ENCODE measurements around the gene S100A3.
"Not testable (repeated sequence)": the region's sequence is repeated elsewhere in the genome, so short reads cannot be mapped to it uniquely, and the experiment has no call there.

Gene S100A3

DNA sequence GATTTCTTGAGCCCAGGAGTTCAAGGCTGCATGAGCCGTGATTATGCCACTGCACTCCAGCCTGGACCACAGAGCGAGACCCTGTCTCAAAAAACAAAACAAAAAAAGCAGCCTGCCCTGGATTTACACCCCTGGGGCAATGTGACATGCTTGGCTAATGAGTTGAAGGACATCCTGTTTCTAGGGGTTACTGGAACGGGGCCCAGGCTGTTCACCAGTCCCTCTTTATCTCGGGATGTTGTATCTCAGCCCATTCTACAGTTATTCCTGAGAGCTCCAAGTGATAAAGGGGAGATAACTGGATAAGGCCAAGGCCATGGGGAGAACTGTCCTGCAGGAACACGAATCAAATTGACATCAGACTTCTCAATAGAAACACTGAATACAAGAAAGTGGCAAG is 38.3 kb upstream of the S100A3 start:
- no peak for DNase-seq (ENCODE audit: low read depth)
- TF ChIP-seq, protein P1, sequence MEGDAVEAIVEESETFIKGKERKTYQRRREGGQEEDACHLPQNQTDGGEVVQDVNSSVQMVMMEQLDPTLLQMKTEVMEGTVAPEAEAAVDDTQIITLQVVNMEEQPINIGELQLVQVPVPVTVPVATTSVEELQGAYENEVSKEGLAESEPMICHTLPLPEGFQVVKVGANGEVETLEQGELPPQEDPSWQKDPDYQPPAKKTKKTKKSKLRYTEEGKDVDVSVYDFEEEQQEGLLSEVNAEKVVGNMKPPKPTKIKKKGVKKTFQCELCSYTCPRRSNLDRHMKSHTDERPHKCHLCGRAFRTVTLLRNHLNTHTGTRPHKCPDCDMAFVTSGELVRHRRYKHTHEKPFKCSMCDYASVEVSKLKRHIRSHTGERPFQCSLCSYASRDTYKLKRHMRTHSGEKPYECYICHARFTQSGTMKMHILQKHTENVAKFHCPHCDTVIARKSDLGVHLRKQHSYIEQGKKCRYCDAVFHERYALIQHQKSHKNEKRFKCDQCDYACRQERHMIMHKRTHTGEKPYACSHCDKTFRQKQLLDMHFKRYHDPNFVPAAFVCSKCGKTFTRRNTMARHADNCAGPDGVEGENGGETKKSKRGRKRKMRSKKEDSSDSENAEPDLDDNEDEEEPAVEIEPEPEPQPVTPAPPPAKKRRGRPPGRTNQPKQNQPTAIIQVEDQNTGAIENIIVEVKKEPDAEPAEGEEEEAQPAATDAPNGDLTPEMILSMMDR (conservative IDR thresholded peaks at IDR 0.05; ENCODE audit: control insufficient read depth, insufficient read depth, low read depth, low read length): no peak
- no peak overlapping the region for H3K4me3 ChIP-seq (ENCODE audit: control insufficient read depth, low read depth, low read length)

DNA sequence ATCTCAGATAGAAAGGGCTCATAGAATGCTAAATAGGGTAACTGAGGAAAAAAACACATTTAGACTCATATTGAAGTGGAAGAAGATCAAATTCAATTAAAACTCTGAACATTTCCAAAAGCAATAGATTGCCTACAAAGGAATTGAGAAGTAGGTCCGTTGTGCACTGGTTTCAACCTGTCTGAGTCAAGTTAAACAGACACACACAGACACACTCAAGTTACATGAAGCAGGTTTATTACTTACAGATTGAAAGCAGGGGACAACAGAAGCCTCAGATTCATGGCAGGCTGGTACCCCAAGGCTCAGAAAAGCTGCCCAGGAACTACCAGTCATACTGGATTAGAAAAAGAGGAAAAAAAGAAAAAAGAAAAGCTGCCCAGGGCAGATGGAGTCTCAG is 37.3 kb upstream of the S100A3 start:
- TF ChIP-seq, protein P1 (conservative IDR thresholded peaks at IDR 0.05; ENCODE audit: control insufficient read depth, insufficient read depth, low read depth, low read length): no peak
- no peak for DNase-seq (ENCODE audit: low read depth)
- H3K4me3 ChIP-seq (ENCODE audit: control insufficient read depth, low read depth, low read length): no peak overlapping the region

DNA sequence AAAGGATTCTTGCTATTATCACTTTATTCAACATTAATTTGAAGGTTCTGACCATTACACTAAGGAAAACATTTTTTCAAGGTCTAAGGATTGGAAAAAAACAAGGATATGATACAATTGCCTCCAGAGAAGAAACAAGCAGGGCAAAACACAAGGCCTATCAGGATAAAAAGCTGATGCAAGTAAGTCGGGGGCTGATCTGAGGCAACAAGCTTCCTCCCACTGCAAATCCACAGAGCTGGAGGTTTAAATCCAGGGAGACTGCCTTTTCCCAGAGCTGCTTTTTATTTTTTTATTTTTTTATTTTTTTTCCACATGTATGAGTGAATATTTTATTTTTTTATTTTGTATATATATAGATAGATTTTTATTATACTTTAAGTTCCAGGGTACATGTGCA is 35.9 kb upstream of the S100A3 start:
- no peak overlapping the region for H3K4me3 ChIP-seq (ENCODE audit: control insufficient read depth, low read depth, low read length)
- DNase-seq (ENCODE audit: low read depth): no peak
- TF ChIP-seq, protein P1 (conservative IDR thresholded peaks at IDR 0.05; ENCODE audit: control insufficient read depth, insufficient read depth, low read depth, low read length): no peak

DNA sequence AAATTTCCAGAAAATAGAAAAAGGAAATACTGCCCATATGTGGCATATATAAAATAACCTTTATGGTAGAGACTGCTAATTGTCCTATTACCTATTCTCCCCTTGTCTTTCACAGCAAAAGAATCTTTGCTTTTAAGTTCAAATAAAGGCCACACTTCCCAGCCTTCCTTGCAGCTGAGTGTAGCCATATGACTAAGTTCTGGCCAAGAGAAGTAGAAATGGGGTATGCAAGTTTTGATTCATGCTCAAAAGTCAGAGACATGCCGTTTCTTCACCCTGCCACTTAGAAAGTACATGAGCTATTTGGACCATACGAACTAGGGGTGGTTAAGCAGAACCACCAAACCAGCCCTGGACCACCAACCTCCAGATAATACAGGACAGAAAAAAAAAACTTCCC is 34.9 kb upstream of the S100A3 start:
- TF ChIP-seq, protein P1 (conservative IDR thresholded peaks at IDR 0.05; ENCODE audit: control insufficient read depth, insufficient read depth, low read depth, low read length): no peak
- DNase-seq (ENCODE audit: low read depth): peak; percentile 32
- H3K4me3 ChIP-seq (ENCODE audit: control insufficient read depth, low read depth, low read length): no peak overlapping the region

DNA sequence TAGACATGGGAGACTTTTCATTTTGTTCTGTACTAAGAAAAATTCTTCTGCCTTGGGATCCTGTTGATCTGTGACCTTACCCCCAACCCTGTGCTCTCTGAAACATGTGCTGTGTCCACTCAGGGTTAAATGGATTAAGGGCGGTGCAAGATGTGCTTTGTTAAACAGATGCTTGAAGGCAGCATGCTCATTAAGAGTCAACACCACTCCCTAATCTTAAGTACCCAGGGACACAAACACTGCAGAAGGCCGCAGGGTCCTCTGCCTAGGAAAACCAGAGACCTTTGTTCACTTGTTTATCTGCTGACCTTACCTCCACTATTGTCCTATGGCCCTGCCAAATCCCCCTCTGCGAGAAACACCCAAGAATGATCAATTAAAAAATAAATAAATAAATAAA is 34.5 kb upstream of the S100A3 start:
- H3K4me3 ChIP-seq (ENCODE audit: control insufficient read depth, low read depth, low read length); DNase-seq (ENCODE audit: low read depth): not testable (repeated sequence)

DNA sequence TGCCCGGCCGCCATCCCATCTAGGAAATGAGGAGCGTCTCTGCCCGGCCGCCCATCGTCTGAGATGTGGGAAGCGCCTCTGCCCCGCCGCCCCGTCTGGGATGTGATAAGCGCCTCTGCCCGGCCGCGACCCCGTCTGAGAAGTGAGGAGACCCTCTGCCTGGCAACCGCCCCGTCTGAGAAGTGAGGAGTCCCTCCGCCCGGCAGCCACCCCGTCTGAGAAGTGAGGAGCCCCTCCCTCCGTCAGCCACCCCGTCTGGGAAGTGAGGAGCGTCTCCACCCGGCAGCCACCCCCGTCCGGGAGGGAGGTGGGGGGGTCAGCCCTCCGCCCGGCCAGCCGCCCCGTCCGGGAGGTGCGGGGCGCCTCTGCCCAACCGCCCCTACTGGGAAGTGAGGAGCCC is 33.8 kb upstream of the S100A3 start:
- not testable (repeated sequence) for DNase-seq (ENCODE audit: low read depth); H3K4me3 ChIP-seq (ENCODE audit: control insufficient read depth, low read depth, low read length)

DNA sequence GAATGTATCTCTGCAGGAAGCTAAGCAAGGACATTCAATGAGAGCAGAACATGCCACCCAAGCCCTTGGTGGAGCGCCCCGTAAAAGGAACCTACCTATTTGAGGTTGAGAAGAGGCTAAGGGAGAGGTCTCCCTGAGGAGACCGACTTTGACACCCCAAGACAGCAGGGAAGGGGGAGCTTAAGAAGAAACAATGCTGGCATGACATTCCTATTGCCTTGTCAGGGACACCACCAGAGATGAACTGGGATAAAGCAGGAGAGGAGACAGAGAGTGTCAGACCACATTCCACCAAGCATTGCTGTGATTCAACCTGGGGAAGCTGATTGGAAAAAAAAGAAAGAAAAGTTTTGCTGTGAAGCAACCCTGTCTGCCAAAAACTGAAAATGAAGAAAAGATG is 29.9 kb upstream of the S100A3 start:
- no peak for DNase-seq (ENCODE audit: low read depth)
- H3K4me3 ChIP-seq (ENCODE audit: control insufficient read depth, low read depth, low read length): no peak overlapping the region
- TF ChIP-seq, protein P1 (conservative IDR thresholded peaks at IDR 0.05; ENCODE audit: control insufficient read depth, insufficient read depth, low read depth, low read length): no peak

DNA sequence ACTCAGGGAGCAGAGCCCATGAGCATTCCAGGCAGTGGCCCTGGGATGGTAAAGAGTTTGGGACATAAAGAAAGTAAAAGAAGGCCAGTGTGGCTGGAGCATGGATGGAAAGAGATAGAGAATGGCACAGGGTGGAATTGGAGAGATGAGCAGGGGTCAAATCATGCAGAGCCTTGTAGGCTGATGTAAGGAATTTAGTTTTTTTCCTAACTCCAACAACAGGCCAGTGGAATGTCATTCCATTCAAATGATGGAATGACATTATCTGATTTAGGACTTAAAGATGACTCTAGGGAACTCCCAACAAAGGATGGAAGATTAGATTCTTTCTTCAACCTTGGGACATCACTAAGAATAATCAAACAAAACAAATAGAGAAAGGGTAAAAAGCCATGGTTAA is 29.4 kb upstream of the S100A3 start:
- no peak for DNase-seq (ENCODE audit: low read depth)
- TF ChIP-seq, protein P1 (conservative IDR thresholded peaks at IDR 0.05; ENCODE audit: control insufficient read depth, insufficient read depth, low read depth, low read length): no peak
- no peak overlapping the region for H3K4me3 ChIP-seq (ENCODE audit: control insufficient read depth, low read depth, low read length)
